Progenitor cell of endocrine pancreas (in vitro differentiated cells): ENCODE data around the gene FBN1. TPM values are rescaled to one million over a fixed set of nuclear protein-coding genes. Genes with fewer than 3 reads are reported as not detected.

ENCODE experiments used
- DNase-seq: peaks from one replicate; pipeline ENCODE4 v3.0.0; 2021; ENCODE audit warnings: low spot score; ENCODE audit not compliant: unreplicated experiment
- H3K27ac Mint-ChIP-seq: 2 replicates; pipeline ENCODE4 v1.8.0; 2021; ENCODE audit warnings: mild to moderate bottlenecking, moderate library complexity, mixed read lengths
- H3K27me3 Mint-ChIP-seq: 2 replicates; pipeline ENCODE4 v1.8.0; 2021; ENCODE audit warnings: mixed read lengths
- H3K36me3 Mint-ChIP-seq: 2 replicates; pipeline ENCODE4 v1.8.0; 2022; ENCODE audit warnings: mixed read lengths; ENCODE audit not compliant: insufficient read depth
- H3K4me1 Mint-ChIP-seq: 2 replicates; pipeline ENCODE4 v1.8.0; 2021; ENCODE audit warnings: low read depth, mixed read lengths
- H3K4me3 Mint-ChIP-seq: 2 replicates; pipeline ENCODE4 v1.8.0; 2021; ENCODE audit warnings: low read depth, mild to moderate bottlenecking, moderate library complexity, mixed read lengths
- H3K9me3 Mint-ChIP-seq: 2 replicates; pipeline ENCODE4 v1.8.0; 2021; ENCODE audit warnings: low read depth, mixed read lengths
- CTCF ChIP-seq: fragments of 200-600 bp; sonication (generic); IDR thresholded peaks from one replicate; pipeline ENCODE4 v1.5.0; 2021; ENCODE audit warnings: antibody characterized with exemption, mild to moderate bottlenecking; ENCODE audit not compliant: unreplicated experiment
- total RNA-seq: library from RNA; stranded (reverse); gene quantifications from 2 replicates; pipeline ENCODE4 v1.2.1, GENCODE V29; 2021

The FBN1 gene
- total RNA-seq, 1 donor from 2014 or later, result 3.3 TPM

- TF ChIP-seq CTCF, result no peak
- peaks cover 8% of the 10 kb centered on the region for H3K27me3 Mint-ChIP-seq
- no peaks in the 10 kb centered on the region for H3K9me3 Mint-ChIP-seq
- H3K36me3 Mint-ChIP-seq, result no peaks in the 10 kb centered on the region
- no peak for DNase-seq
- no peak overlapping the region for H3K4me3 Mint-ChIP-seq
- no peaks in the 10 kb centered on the region for H3K4me1 Mint-ChIP-seq
- no peak overlapping the region for H3K27ac Mint-ChIP-seq
Measured at GRCh38 chr15:48553559-48553958, 92.0 kb downstream of the FBN1 start.

GRCh38 chr15:48550822-48551525 lies 94.5 kb downstream of the FBN1 start:
- H3K4me3 Mint-ChIP-seq, result no peak overlapping the region
- no peaks in the 10 kb centered on the region for H3K9me3 Mint-ChIP-seq
- peaks cover 2% of the 10 kb centered on the region for H3K27me3 Mint-ChIP-seq
- no peak for DNase-seq
- no peaks in the 10 kb centered on the region for H3K4me1 Mint-ChIP-seq
- H3K36me3 Mint-ChIP-seq, result no peaks in the 10 kb centered on the region
- TF ChIP-seq CTCF, result no peak
- H3K27ac Mint-ChIP-seq, result peak overlapping the region; percentile 18

GRCh38 chr15:48548455-48548854 lies 97.1 kb downstream of the FBN1 start:
- H3K27ac Mint-ChIP-seq, result no peak overlapping the region
- H3K4me3 Mint-ChIP-seq, result no peak overlapping the region
- H3K9me3 Mint-ChIP-seq, result no peaks in the 10 kb centered on the region
- no peak for TF ChIP-seq CTCF
- no peaks in the 10 kb centered on the region for H3K36me3 Mint-ChIP-seq
- peaks cover 2% of the 10 kb centered on the region for H3K27me3 Mint-ChIP-seq
- no peak for DNase-seq
- no peaks in the 10 kb centered on the region for H3K4me1 Mint-ChIP-seq

GRCh38 chr15:48547286-48547685 lies 98.2 kb downstream of the FBN1 start:
- Mint-ChIP-seq H3K36me3 (no peaks in the 10 kb centered on the region), H3K27ac (no peak overlapping the region), H3K9me3 (peaks cover 3% of the 10 kb centered on the region), H3K4me3 (no peak overlapping the region), H3K27me3 (peaks cover 2% of the 10 kb centered on the region), H3K4me1 (no peaks in the 10 kb centered on the region)
- no peak for TF ChIP-seq CTCF
- DNase-seq, result no peak

GRCh38 chr15:48546296-48546695 lies 99.2 kb downstream of the FBN1 start:
- no peaks in the 10 kb centered on the region for H3K4me1 Mint-ChIP-seq
- no peak overlapping the region for H3K27ac Mint-ChIP-seq
- TF ChIP-seq CTCF, result no peak
- no peak overlapping the region for H3K4me3 Mint-ChIP-seq
- H3K27me3 Mint-ChIP-seq, result peaks cover 2% of the 10 kb centered on the region
- peaks cover 3% of the 10 kb centered on the region for H3K9me3 Mint-ChIP-seq
- no peak for DNase-seq
- H3K36me3 Mint-ChIP-seq, result no peaks in the 10 kb centered on the region
